Left forelimb (tissue), 1 donor: Measurements from ENCODE around the gene PYDC2.

Experiments used
- DNase-seq: peaks from one replicate; pipeline ENCODE4 v3.0.0-alpha.2; 2018; ENCODE audit warnings: low spot score

PYDC2 gene

DNA sequence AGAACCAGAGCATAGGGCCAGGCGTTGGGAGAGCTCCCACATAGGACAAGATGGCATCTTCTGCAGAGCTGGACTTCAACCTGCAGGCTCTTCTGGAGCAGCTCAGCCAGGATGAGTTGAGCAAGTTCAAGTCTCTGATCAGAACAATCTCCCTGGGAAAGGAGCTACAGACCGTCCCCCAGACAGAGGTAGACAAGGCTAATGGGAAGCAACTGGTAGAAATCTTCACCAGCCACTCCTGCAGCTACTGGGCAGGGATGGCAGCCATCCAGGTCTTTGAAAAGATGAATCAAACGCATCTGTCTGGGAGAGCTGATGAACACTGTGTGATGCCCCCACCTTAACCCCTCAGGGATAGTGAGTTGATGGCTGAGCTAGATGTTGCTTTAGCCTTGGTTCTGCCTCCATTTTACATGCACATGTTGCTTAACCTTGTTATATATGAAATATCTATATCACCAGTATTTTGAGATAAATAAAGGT is at the start of gene PYDC2:
Gene PYDC2, plus strand, starts transcription at position 51 of the 483 bp plus-strand sequence. Its CDS starts 0 bp downstream, at position 51.
- no peak for DNase-seq

DNA sequence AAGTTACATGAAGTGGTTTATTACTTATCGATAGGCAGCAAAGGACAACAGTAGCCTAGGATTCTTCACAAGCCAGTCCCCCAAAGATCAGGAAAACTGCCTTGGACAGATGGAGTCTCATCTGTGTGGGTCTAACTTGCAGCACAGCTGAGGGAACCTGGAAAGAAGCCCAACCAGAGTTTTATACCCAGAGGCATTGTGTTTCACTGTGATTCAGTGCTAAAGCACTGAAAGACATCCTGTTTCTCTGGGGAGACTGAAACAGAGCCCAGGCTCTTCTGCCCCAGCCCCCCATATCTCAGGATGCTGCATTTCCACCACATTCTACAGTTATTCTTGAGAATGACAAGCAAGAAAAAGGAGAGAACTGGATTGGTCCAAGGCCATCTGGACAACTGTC is 48.2 kb upstream of the PYDC2 start:
- no peak for DNase-seq

GRCh38 chr3:191414286-191414685 is 46.7 kb upstream of the PYDC2 start:
- DNase-seq, result no peak

DNA sequence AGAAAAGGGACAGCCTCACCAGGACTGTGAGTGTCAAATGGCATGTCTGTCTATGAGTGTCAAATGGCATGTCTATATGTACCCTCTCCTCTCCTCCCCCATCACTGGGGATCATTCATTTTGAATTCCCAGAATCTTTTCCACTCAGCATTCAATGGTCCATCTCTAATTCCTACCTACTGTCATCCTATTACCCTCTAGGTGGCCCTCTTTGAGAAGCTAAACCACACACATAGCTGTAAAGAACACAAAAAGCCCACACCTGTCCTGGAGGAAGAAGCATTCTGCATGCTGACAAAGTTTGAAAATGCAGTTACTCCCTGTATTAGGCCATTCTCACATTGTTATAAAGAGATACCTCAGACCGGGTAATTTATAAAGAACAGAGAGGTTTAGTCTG is 46.2 kb upstream of the PYDC2 start:
- no peak for DNase-seq

- no peak for DNase-seq
These were observed 45.4 kb upstream of the PYDC2 start for GRCh38 chr3:191415566-191415965.

GRCh38 chr3:191417457-191417729 is 43.6 kb upstream of the PYDC2 start:
- no peak for DNase-seq

GRCh38 chr3:191420771-191421170 is 40.2 kb upstream of the PYDC2 start:
- no peak for DNase-seq

GRCh38 chr3:191424881-191425280 is 36.1 kb upstream of the PYDC2 start:
- no peak for DNase-seq

DNA sequence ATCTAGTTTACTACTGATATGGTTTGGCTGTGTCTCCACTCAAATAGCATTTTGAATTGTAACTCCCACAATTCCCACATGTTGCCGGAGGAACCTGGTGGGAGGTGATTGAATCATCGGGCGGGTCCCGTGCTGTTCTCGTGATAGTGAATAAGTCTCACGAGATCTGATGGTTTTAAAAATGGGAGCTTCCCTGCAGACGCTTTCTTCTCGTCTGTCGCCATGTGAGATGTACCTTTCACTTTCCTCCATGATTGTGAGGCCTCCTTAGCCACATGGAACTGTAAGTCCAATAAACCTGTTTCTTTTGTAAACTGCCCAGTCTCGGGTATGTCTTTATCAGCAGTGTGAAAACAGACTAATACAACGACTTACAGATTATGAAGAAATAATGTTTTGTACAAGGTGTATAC is 35.6 kb upstream of the PYDC2 start:
- no peak for DNase-seq

DNA sequence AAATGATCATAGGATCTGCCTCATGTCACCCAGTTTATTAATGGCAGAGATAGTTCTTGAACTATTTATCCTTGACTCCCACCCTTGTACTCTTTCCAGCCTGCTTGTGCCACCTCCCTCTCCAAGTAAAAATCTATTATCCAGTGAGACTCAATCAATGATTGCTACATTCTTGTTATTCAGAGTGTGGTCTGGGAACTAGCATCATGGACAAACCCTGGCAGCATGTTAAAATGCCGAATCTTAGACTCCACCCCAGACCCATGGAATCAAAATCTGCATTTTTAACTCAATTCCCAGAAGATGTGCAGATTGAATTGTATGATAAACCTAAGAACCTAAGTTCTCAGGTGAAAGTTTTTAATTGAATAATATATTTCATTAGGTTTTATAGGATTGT is 34.7 kb upstream of the PYDC2 start:
- DNase-seq, result no peak

DNA sequence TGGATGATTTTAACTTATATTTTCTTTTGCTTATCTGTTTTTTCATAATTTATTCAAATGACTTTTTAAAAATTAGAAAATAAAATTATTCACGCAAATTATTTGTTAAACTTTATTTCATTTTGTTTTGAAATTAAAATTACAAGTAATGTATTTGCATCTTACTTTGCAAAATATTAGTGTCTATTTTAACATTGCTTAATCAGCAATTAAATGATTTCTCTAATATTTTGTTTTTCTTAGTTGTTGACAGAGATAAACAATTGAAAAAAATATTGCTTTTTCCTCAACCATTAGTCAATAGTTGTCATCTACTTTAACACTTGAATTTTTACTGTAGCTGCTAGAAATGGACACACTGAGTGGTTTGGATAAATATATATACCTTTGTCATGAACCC is 32.8 kb upstream of the PYDC2 start:
- DNase-seq, result no peak

DNA sequence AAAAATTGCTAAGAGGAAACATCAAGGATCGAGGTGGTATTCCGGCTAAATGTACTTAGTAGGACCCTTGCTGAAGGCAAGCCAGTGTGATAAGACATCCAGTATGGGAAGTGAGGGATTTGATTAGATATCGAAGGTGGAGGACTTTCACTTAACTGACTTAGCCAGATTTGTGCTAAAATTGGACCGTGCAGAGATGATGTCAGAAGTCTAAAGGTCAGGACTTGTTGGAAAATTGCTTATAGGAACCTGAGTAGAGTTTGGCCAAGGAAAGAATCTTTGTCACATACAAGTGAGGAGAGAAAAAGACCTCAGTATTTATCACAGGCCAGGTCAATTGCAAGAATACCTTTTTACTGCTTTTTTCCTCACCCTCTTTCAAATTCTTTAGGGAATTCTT is 30.9 kb upstream of the PYDC2 start:
- DNase-seq, result no peak

GRCh38 chr3:191431160-191431822 is 29.7 kb upstream of the PYDC2 start:
- no peak for DNase-seq

DNA sequence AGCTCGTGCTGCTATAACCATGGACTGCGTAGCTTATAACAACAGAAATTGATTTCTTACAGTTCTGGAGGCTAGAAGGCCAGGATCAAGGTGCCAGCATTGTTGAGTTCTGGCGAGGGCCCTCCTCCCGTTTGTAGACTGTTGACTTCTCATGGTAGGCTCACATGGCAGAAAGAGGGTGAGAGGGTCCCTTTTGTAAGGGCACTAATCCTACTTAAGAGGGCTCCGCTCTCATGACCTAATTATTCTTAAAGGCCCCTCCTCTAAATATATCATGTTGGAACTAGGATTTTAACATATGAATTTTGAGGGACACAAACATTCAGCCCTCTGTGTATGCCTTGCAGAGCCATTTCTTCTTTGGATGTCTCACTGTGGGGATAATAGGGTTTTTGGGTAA is 28.8 kb upstream of the PYDC2 start:
- DNase-seq, result no peak

DNA sequence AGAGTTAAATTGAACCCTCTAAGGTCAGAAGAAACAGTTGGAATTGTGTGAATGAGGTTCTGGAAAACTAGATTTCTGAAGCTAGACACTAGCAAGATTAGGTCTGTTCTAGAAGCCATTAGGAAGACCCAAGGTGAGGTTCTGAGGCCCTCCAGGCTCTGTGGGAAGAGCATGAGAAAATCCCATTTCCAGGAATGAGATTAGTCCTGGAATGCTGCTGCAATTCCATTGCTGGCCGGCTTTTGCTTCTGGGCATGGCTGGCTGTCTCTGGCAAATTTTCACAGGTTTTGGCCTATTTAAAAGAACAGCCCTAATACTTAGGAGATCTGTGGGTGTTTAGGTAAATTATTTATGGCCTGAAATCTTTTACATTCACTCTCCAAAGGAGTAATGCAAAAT is 26.9 kb upstream of the PYDC2 start:
- DNase-seq, result no peak

DNA sequence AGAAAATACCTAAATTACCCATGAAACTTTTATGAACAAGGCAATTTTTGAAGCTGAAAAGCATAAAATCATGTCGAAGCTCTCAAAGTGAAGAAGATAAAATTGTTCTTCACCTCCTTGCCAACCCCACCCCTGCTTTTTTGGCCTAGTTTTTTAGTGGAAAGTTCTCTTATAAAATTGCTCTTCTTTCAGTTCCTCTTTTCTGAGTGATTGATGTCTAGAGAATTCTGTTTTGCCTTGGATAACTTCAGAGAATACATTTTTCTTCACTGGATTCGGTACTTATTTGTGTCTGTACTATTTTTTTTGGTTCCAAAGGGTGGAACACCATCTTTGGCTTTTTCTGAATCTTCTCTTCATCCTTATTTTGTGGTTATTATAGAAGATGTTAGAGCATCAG is 25.0 kb upstream of the PYDC2 start:
- DNase-seq, result no peak

DNA sequence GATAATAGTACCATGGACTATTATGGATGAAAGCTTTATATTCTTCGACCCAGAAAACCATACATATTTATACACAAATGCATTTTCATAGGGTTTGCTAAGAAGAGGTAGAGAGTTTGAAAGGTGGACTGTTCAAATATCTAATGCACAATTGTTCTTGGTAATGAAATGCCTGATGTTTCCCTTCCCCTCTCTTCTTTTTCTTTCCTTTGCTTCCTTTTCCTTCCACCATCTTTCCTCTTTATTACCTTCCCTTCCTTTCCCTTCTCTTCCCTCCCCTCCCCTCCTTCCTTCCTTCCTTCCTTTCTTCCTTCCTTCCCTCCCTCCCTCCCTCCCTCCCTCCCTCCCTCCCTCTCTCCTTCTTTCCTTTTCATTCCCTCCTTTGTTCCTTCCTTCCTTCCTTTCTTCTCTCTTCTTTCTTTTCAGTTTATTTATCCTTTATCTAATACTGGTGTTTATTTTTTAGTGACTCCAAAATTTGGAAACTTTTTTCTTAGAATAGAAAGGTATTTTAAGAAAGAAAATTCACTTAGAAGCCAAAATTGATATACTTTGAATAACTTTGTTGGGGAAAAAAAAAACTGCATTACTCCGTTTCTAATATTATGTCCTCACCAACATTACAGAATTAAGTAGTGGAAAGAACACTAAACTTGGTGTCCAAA is 22.7 kb upstream of the PYDC2 start:
- no peak for DNase-seq

GRCh38 chr3:191440532-191440931 is 20.4 kb upstream of the PYDC2 start:
- no peak for DNase-seq

GRCh38 chr3:191441687-191442086 is 19.3 kb upstream of the PYDC2 start:
- no peak for DNase-seq

- DNase-seq, result no peak
These were observed 16.4 kb upstream of the PYDC2 start for GRCh38 chr3:191444569-191444968.

DNA sequence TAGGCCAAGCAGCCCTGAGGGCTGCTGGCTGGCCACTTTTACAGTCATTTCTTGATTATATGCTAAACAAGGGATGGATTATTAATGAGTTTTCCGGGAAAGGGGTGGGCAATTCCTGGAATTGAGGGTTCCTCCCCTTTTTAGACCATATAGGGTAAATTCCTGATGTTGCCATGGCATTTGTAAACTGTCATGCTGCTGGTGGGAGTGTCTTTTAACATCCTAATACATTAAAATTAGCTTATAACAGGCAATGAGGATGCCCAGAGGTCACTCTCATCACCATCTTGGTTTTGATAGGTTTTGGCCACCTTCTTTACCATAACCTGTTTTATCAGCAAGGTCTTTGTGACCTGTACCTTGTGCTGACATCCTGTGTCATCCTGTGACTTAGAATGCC is 11.7 kb upstream of the PYDC2 start:
- no peak for DNase-seq

- DNase-seq, result no peak
These were observed 5.6 kb upstream of the PYDC2 start for GRCh38 chr3:191455257-191455952.

DNA sequence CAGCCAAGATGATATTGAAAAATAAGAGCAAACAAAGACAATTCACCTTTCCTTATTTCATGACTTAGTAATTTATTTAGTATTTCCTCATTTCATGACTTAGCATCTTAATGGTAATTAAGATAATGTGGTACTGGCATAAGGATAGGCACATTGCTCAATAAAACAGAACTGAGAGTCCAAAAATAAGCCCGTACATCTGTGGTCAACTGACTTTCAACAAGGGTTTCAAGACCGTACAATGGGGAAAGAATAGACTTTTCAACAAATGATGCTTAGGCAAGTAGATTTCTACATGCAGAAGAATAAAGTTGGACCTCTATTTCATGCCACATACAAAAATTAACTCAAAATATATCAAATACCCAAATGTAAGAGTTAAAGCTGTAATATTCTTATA is 603 bp upstream of the PYDC2 start:
- DNase-seq, result no peak

DNA sequence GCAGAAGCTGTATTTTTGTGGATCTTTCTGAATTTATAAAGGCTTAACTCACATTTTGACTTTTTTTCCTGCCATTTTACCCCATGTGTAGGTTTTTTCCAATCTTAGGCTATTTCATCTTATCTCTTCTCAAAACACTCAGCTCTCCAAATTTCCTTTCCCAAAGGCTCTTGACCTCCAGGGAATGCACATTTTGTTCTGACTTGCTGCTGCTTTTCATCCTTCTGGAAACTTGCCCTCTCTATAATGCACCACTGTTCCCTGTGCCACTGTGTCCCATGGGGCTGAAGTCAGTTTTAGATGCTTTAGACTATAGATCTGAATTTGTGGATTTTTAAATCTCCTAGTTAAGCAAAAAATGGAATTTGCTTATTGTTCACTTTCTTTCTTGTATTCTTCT is 9.1 kb downstream of the PYDC2 start:
- no peak for DNase-seq
